PC-3 (cell line): ENCODE data around the gene CYTH1. TPM values are rescaled to one million over a fixed set of nuclear protein-coding genes. Genes with fewer than 3 reads are reported as not detected.

ENCODE experiments used
- ATAC-seq: fragments of 200-7000 bp; cut with Tn5 transposase; 2 replicates; pipeline ENCODE4 v1.9.1; 2020; ENCODE audit warnings: mild to moderate bottlenecking, moderate library complexity
- BruUV-seq: library from RNA; stranded (reverse); fragments of 400-500 nt; replicated peaks from 2 replicates; lab custom pipeline; 2021; lab: Mats Ljungman, UMichigan
- CTCF ChIA-PET: fragments of 300-600 bp; sonication (Branson Sonifier 250); formaldehyde crosslinking; loops from one replicate; lab custom pipeline; 2022; ENCODE audit warnings: antibody characterized with exemption; lab: Charles Lee
- POLR2A ChIA-PET: fragments of 300-600 bp; sonication (Branson Sonifier 250); formaldehyde crosslinking; loops from one replicate; lab custom pipeline; 2022; ENCODE audit warnings: antibody characterized with exemption; ENCODE audit not compliant: unreplicated experiment; lab: Charles Lee
- DNase-seq: peaks from one replicate; pipeline ENCODE4 v3.0.0-alpha.2; 2015
- H2AFZ ChIP-seq: fragments of 300-600 bp; sonication (generic); 2 replicates; pipeline ENCODE4 v1.6.0; 2016; ENCODE audit warnings: antibody characterized with exemption, low read length
- H3F3A ChIP-seq: fragments of 300-600 bp; sonication (generic); one replicate; pipeline ENCODE4 v1.6.0; 2017; ENCODE audit warnings: antibody characterized with exemption, low read length, control low read depth, mild to moderate bottlenecking; ENCODE audit not compliant: unreplicated experiment
- H3K27ac ChIP-seq: fragments of 300-600 bp; sonication (generic); 2 replicates; pipeline ENCODE4 v1.5.1; 2016; ENCODE audit warnings: mild to moderate bottlenecking, low read length
- H3K27me3 ChIP-seq: fragments of 300-600 bp; sonication (generic); 2 replicates; pipeline ENCODE4 v1.6.1; 2016; ENCODE audit warnings: low read length, mixed read lengths
- H3K36me3 ChIP-seq: fragments of 300-600 bp; sonication (generic); 2 replicates; pipeline ENCODE4 v1.6.1; 2016; ENCODE audit warnings: low read depth, mixed run types, low read length, mixed read lengths
- H3K4me1 ChIP-seq: fragments of 300-600 bp; sonication (generic); 2 replicates; pipeline ENCODE4 v1.5.1; 2016; ENCODE audit warnings: low read length; ENCODE audit not compliant: insufficient read depth
- H3K4me2 ChIP-seq: fragments of 300-600 bp; sonication (generic); 2 replicates; pipeline ENCODE4 v1.6.0; 2016; ENCODE audit warnings: low read length
- H3K4me3 ChIP-seq: fragments of 300-600 bp; sonication (generic); 2 replicates; pipeline ENCODE4 v1.5.1; 2016; ENCODE audit warnings: mild to moderate bottlenecking, low read length, mixed read lengths
- H3K79me2 ChIP-seq: fragments of 300-600 bp; sonication (generic); 2 replicates; pipeline ENCODE4 v1.6.1; 2017; ENCODE audit warnings: low read length, mixed read lengths
- H3K9ac ChIP-seq: fragments of 300-600 bp; sonication (generic); 2 replicates; pipeline ENCODE4 v1.6.0; 2016; ENCODE audit warnings: mild to moderate bottlenecking, low read length
- H3K9me2 ChIP-seq: fragments of 300-600 bp; sonication (generic); replicated peaks from 2 replicates; pipeline ENCODE4 v1.6.1; 2016; ENCODE audit warnings: mixed run types, low read length, mixed read lengths
- H3K9me3 ChIP-seq: fragments of 300-600 bp; sonication (generic); 2 replicates; pipeline ENCODE4 v1.6.1; 2016; ENCODE audit warnings: low read length, mixed read lengths
- H4K20me1 ChIP-seq: fragments of 300-600 bp; sonication (generic); 2 replicates; pipeline ENCODE4 v1.6.1; 2016; ENCODE audit warnings: low read length, mixed read lengths
- EZH2 ChIP-seq: fragments of 300-600 bp; sonication (generic); IDR thresholded peaks from one replicate; pipeline ENCODE4 v1.6.1; 2017; ENCODE audit warnings: antibody characterized with exemption, mild to moderate bottlenecking, low read length; ENCODE audit not compliant: unreplicated experiment
- EZH2phosphoT487 ChIP-seq: fragments of 300-600 bp; sonication (generic); IDR thresholded peaks from 2 replicates; pipeline ENCODE4 v1.6.1; 2018; ENCODE audit warnings: mild to moderate bottlenecking, antibody characterized with exemption, low read length, borderline replicate concordance
- intact Hi-C: fragments of 100-400 bp; cut with micrococcal nuclease; formaldehyde crosslinking; loops from 2 replicates; pipeline ENCODE4 v1.9.0; 2023
- total RNA-seq: library from RNA; depleted of rRNA; stranded (reverse); fragments of >200 nt; gene quantifications from 2 replicates; pipeline ENCODE4 v1.2.3, GENCODE V29; 2014
- TF ChIP-seq, protein P1 (sequence below): fragments of 300-600 bp; sonication (generic); conservative IDR thresholded peaks from 2 replicates; pipeline ENCODE4 v1.5.1; 2017; ENCODE audit warnings: antibody characterized with exemption, low read depth, mild to moderate bottlenecking, low read length

Gene CYTH1
- total RNA-seq, 1 experiment from 2014 or later = 29.7 TPM

DNA sequence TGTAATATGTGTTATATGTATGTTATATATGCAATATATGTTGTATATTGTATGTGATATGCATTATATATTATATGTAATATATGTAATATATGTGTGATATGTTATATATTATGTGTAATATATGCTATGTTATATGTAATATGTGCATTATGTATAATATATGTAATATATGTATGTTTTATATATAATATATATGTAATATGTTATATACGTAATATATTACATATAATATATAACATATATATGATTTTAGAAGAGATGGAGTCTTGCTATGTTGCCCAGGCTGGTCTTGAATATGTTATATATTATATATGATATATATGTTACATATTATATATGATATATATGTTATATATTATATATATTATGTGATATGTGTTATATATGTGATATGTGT, 139.4 kb downstream of the CYTH1 start:
- no peak overlapping the region for H3K9ac ChIP-seq
- no TSS peak for BruUV-seq
- H3K79me2 ChIP-seq = no peaks in the 10 kb centered on the region
- CTCF ChIA-PET = no interaction called here
- POLR2A ChIA-PET = no interaction called here
- no peaks in the 10 kb centered on the region for H3K36me3 ChIP-seq
- ATAC-seq (no peak), DNase-seq (no peak)
- no peaks in the 10 kb centered on the region for H3K27me3 ChIP-seq
- no peak overlapping the region for H3K4me3 ChIP-seq
- no peaks in the 10 kb centered on the region for H4K20me1 ChIP-seq
- no peak overlapping the region for H3K4me2 ChIP-seq
- no peaks in the 10 kb centered on the region for H3K9me2 ChIP-seq
- no peak overlapping the region for H2AFZ ChIP-seq
- H3K9me3 ChIP-seq = no peaks in the 10 kb centered on the region
- no peak overlapping the region for H3K27ac ChIP-seq
- H3K4me1 ChIP-seq = no peaks in the 10 kb centered on the region
- TF ChIP-seq EZH2 (no peak), EZH2phosphoT487 (no peak)
- TF ChIP-seq, protein P1, sequence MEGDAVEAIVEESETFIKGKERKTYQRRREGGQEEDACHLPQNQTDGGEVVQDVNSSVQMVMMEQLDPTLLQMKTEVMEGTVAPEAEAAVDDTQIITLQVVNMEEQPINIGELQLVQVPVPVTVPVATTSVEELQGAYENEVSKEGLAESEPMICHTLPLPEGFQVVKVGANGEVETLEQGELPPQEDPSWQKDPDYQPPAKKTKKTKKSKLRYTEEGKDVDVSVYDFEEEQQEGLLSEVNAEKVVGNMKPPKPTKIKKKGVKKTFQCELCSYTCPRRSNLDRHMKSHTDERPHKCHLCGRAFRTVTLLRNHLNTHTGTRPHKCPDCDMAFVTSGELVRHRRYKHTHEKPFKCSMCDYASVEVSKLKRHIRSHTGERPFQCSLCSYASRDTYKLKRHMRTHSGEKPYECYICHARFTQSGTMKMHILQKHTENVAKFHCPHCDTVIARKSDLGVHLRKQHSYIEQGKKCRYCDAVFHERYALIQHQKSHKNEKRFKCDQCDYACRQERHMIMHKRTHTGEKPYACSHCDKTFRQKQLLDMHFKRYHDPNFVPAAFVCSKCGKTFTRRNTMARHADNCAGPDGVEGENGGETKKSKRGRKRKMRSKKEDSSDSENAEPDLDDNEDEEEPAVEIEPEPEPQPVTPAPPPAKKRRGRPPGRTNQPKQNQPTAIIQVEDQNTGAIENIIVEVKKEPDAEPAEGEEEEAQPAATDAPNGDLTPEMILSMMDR = no peak
- H3F3A ChIP-seq = no peaks in the 10 kb centered on the region
- intact Hi-C loops = no loop called here

DNA sequence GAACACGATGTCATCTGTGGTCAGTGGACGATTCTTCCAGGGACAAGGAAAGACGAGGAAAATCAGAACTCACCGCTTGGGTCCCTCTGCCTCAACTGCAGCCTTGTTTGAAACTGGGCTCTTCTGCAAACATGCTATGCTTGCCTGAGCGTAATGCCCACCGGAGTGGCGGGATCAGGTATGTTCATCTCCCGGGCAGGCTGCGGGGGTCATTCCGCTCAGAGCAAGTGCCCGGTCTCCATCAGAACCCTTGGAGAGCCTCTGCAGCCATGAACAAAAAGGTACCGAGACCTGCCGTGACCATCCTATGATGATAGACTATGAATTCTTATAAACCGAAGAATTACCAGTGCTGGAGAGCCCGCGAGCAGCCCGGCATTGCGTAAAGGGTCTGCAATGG, 140.4 kb downstream of the CYTH1 start:
- DNase-seq (no peak), ATAC-seq (no peak)
- ChIA-PET CTCF (no interaction called here), POLR2A (no interaction called here)
- TF ChIP-seq EZH2phosphoT487 = no peak
- TF ChIP-seq, protein P1 = no peak
- no peaks in the 10 kb centered on the region for H3K9me3 ChIP-seq
- no peak overlapping the region for H3K27ac ChIP-seq
- BruUV-seq = no TSS peak
- H4K20me1 ChIP-seq = no peaks in the 10 kb centered on the region
- no peaks in the 10 kb centered on the region for H3K4me1 ChIP-seq
- no peak overlapping the region for H3K4me2 ChIP-seq
- H3F3A ChIP-seq = no peaks in the 10 kb centered on the region
- no peaks in the 10 kb centered on the region for H3K27me3 ChIP-seq
- no peaks in the 10 kb centered on the region for H3K9me2 ChIP-seq
- no peak overlapping the region for H3K9ac ChIP-seq
- no peaks in the 10 kb centered on the region for H3K36me3 ChIP-seq
- intact Hi-C loops = no loop called here
- no peak overlapping the region for H2AFZ ChIP-seq
- no peaks in the 10 kb centered on the region for H3K79me2 ChIP-seq
- H3K4me3 ChIP-seq = no peak overlapping the region

DNA sequence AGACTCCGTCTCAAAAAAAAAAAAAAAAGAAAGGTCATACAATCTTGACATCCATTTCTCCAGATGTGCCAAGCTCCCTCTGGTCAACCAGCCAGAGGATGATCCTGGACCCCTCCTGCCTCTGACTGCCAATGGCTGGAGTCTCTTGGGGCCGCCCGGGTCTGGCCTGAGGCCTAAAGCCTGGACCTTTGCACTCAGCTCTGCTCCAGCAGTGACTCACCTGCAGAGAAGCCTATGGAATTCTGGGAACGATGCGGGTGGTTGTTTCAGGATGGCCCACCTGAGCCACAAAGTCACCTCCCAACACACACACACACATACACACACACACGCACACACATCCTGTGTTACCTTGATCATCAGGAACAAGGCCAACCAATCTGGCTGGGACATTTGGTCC, 140.8 kb downstream of the CYTH1 start:
- no TSS peak for BruUV-seq
- Histone ChIP-seq H3K27ac (no peak overlapping the region), H3K9me2 (no peaks in the 10 kb centered on the region), H4K20me1 (no peaks in the 10 kb centered on the region), H3K27me3 (no peaks in the 10 kb centered on the region), H3K9me3 (no peaks in the 10 kb centered on the region), H3K79me2 (no peaks in the 10 kb centered on the region), H3K36me3 (no peaks in the 10 kb centered on the region), H3F3A (no peaks in the 10 kb centered on the region), H3K4me3 (no peak overlapping the region), H3K4me1 (no peaks in the 10 kb centered on the region), H2AFZ (no peak overlapping the region), H3K4me2 (no peak overlapping the region), H3K9ac (no peak overlapping the region)
- no peak for ATAC-seq
- DNase-seq = no peak
- intact Hi-C loops = no loop called here
- ChIA-PET CTCF (no interaction called here), POLR2A (no interaction called here)
- TF ChIP-seq, protein P1 = no peak
- TF ChIP-seq EZH2 (no peak), EZH2phosphoT487 (no peak)
